HUES64 (cell line): Measurements from ENCODE around the gene EFCAB7. TPM values are rescaled to one million over a fixed set of nuclear protein-coding genes. Genes with fewer than 3 reads are reported as not detected.

Source experiments
- H3K27ac ChIP-seq: 2 replicates; pipeline ENCODE4 v1.7.0; 2013; ENCODE audit warnings: low read depth, low read length, inconsistent platforms
- H3K27me3 ChIP-seq: 2 replicates; pipeline ENCODE4 v1.6.1; 2013; ENCODE audit warnings: mild to moderate bottlenecking, low read length; ENCODE audit not compliant: insufficient read depth
- H3K36me3 ChIP-seq: 2 replicates; pipeline ENCODE4 v1.6.1; 2013; ENCODE audit warnings: mild to moderate bottlenecking, low read length; ENCODE audit not compliant: insufficient read depth
- H3K4me1 ChIP-seq: 2 replicates; pipeline ENCODE4 v1.6.1; 2013; ENCODE audit warnings: mild to moderate bottlenecking, low read length, moderate library complexity; ENCODE audit not compliant: insufficient read depth
- H3K4me3 ChIP-seq: 2 replicates; pipeline ENCODE4 v1.5.1; 2013; ENCODE audit warnings: mild to moderate bottlenecking, low read length, moderate library complexity
- H3K9ac ChIP-seq: 2 replicates; pipeline ENCODE4 v1.6.1; 2013; ENCODE audit warnings: mild to moderate bottlenecking, low read depth, low read length
- H3K9me3 ChIP-seq: 2 replicates; pipeline ENCODE4 v1.6.1; 2013; ENCODE audit warnings: low read depth, low read length; ENCODE audit not compliant: insufficient read depth
- WGBS: fragments of 150-250, 120-280 bp; methylation state at CpG from one replicate; pipeline ENCODE4 v1.1.7; 2013; ENCODE audit warnings: missing lambda C conversion rate; 5-methylcytosine and 5-hydroxymethylcytosine counted together
- polyA plus RNA-seq, 2 experiments: library from polyadenylated mRNA; stranded (reverse); fragments of 50-300 nt; gene quantifications; one replicate each; pipeline ENCODE4 v1.2.3, GENCODE V29; 2013

EFCAB7 gene
- polyA plus RNA-seq (2013, experiment 1 of 2) = 3.6 TPM
- polyA plus RNA-seq (2013, experiment 2 of 2) = 4.9 TPM

GRCh38 chr1:63522891-63523728 is at the start of gene EFCAB7, which contains the start of gene ITGB3BP:
Gene EFCAB7, plus strand, starts transcription at chr1:63523525. Its CDS starts 2,048 bp downstream, at chr1:63525573.
Gene ITGB3BP, minus strand, starts transcription at chr1:63523225. Its CDS starts 92 bp downstream, at chr1:63523133.
- Histone ChIP-seq H3K9ac (peak within 1 kb of the TSS; percentile 89), H3K36me3 (no peaks in the 10 kb centered on the region), H3K4me1 (peaks cover 7% of the 10 kb centered on the region), H3K4me3 (peak within 1 kb of the TSS; percentile 91), H3K27ac (peak within 1 kb of the TSS; percentile 90), H3K27me3 (no peaks in the 10 kb centered on the region), H3K9me3 (no peaks in the 10 kb centered on the region)
- under 1% methylated on average over 50 of the region's 50 CpGs for WGBS

- Histone ChIP-seq H3K9me3 (peaks cover 8% of the 10 kb centered on the region), H3K27ac (no peak overlapping the region), H3K9ac (no peak overlapping the region), H3K4me3 (no peak overlapping the region), H3K36me3 (peaks cover 31% of the 10 kb centered on the region), H3K27me3 (no peaks in the 10 kb centered on the region), H3K4me1 (no peaks in the 10 kb centered on the region)
- 98% methylated on average over 7 of the region's 7 CpGs for WGBS
These were observed 47.6 kb upstream of the EFCAB7 start for GRCh38 chr1:63475761-63476160.

GRCh38 chr1:63480057-63480456 is 43.3 kb upstream of the EFCAB7 start:
- Histone ChIP-seq H3K36me3 (peaks cover 24% of the 10 kb centered on the region; the same call in 1 of the 2 replicates), H3K9ac (no peak overlapping the region), H3K27me3 (no peaks in the 10 kb centered on the region), H3K27ac (no peak overlapping the region), H3K4me3 (no peak overlapping the region), H3K4me1 (no peaks in the 10 kb centered on the region), H3K9me3 (no peaks in the 10 kb centered on the region)
- 100% methylated on average over 1 of the region's 1 CpG for WGBS

- no peak overlapping the region for H3K27ac ChIP-seq
- WGBS = 93% methylated on average over 1 of the region's 1 CpG
- no peaks in the 10 kb centered on the region for H3K9me3 ChIP-seq
- H3K27me3 ChIP-seq = no peaks in the 10 kb centered on the region
- H3K4me3 ChIP-seq = no peak overlapping the region
- H3K9ac ChIP-seq = no peak overlapping the region
- no peaks in the 10 kb centered on the region for H3K4me1 ChIP-seq
- 0 out of 2 replicates have a peak, but pooled peaks cover 5% of the 10 kb centered on the region for H3K36me3 ChIP-seq
These were observed 36.7 kb upstream of the EFCAB7 start for GRCh38 chr1:63486629-63487028.

- Histone ChIP-seq H3K9me3 (no peaks in the 10 kb centered on the region), H3K36me3 (0 out of 2 replicates have a peak, but pooled peaks cover 5% of the 10 kb centered on the region), H3K4me1 (no peaks in the 10 kb centered on the region), H3K27ac (no peak overlapping the region), H3K9ac (no peak overlapping the region), H3K4me3 (no peak overlapping the region), H3K27me3 (no peaks in the 10 kb centered on the region)
- 96% methylated on average over 7 of the region's 8 CpGs for WGBS
These were observed 35.8 kb upstream of the EFCAB7 start for GRCh38 chr1:63487336-63488065.

GRCh38 chr1:63497577-63497976 is 25.7 kb upstream of the EFCAB7 start:
- no peak overlapping the region for H3K4me3 ChIP-seq
- H3K9me3 ChIP-seq = no peaks in the 10 kb centered on the region
- no peak overlapping the region for H3K9ac ChIP-seq
- no peaks in the 10 kb centered on the region for H3K27me3 ChIP-seq
- 90% methylated on average over 2 of the region's 2 CpGs for WGBS
- H3K4me1 ChIP-seq = no peaks in the 10 kb centered on the region
- H3K36me3 ChIP-seq = peaks cover 2% of the 10 kb centered on the region; the same call in 1 of the 2 replicates
- H3K27ac ChIP-seq = no peak overlapping the region

- Histone ChIP-seq H3K9me3 (no peaks in the 10 kb centered on the region), H3K9ac (no peak overlapping the region), H3K27ac (no peak overlapping the region), H3K36me3 (peaks cover 2% of the 10 kb centered on the region; the same call in 1 of the 2 replicates), H3K27me3 (no peaks in the 10 kb centered on the region), H3K4me3 (no peak overlapping the region), H3K4me1 (no peaks in the 10 kb centered on the region)
- 33% methylated on average over 1 of the region's 1 CpG for WGBS
These were observed 25.2 kb upstream of the EFCAB7 start for GRCh38 chr1:63498106-63498505.

GRCh38 chr1:63501256-63501655 is 22.1 kb upstream of the EFCAB7 start:
- Histone ChIP-seq H3K9me3 (no peaks in the 10 kb centered on the region), H3K36me3 (peaks cover 3% of the 10 kb centered on the region; the same call in 1 of the 2 replicates), H3K9ac (no peak overlapping the region), H3K4me1 (no peaks in the 10 kb centered on the region), H3K27ac (no peak overlapping the region), H3K4me3 (no peak overlapping the region), H3K27me3 (no peaks in the 10 kb centered on the region)
- WGBS = 95% methylated on average over 3 of the region's 3 CpGs

GRCh38 chr1:63506782-63507181 is 16.5 kb upstream of the EFCAB7 start:
- Histone ChIP-seq H3K36me3 (peaks cover 36% of the 10 kb centered on the region), H3K27ac (no peak overlapping the region), H3K27me3 (no peaks in the 10 kb centered on the region)

GRCh38 chr1:63509718-63510117 is 13.6 kb upstream of the EFCAB7 start:
- H3K9me3 ChIP-seq = peaks cover 7% of the 10 kb centered on the region; the same call in 1 of the 2 replicates
- no peaks in the 10 kb centered on the region for H3K4me1 ChIP-seq
- 98% methylated on average over 9 of the region's 10 CpGs for WGBS
- no peaks in the 10 kb centered on the region for H3K27me3 ChIP-seq
- no peak overlapping the region for H3K4me3 ChIP-seq
- H3K36me3 ChIP-seq = peaks cover 39% of the 10 kb centered on the region
- H3K9ac ChIP-seq = no peak overlapping the region
- H3K27ac ChIP-seq = no peak overlapping the region

More at GRCh38 chr1:63506782-63507181, 16.5 kb upstream of the EFCAB7 start:
- Histone ChIP-seq H3K9ac (no peak overlapping the region), H3K4me3 (no peak overlapping the region), H3K4me1 (no peaks in the 10 kb centered on the region), H3K9me3 (no peaks in the 10 kb centered on the region)

GRCh38 chr1:63512584-63512983 is 10.7 kb upstream of the EFCAB7 start:
- Histone ChIP-seq H3K27ac (no peak overlapping the region), H3K4me3 (no peak overlapping the region), H3K36me3 (peaks cover 31% of the 10 kb centered on the region), H3K27me3 (no peaks in the 10 kb centered on the region), H3K9me3 (peaks cover 7% of the 10 kb centered on the region; the same call in 1 of the 2 replicates), H3K9ac (no peak overlapping the region), H3K4me1 (no peaks in the 10 kb centered on the region)
